ENCODE measurements around the gene THUMPD1. TPM values are rescaled to one million over a fixed set of nuclear protein-coding genes. Genes with fewer than 3 reads are reported as not detected.
"Not testable (repeated sequence)": the region's sequence is repeated elsewhere in the genome, so short reads cannot be mapped to it uniquely, and the experiment has no call there.

The THUMPD1 gene
- polyA plus RNA-seq, 1 donor = 28.9 TPM

DNA sequence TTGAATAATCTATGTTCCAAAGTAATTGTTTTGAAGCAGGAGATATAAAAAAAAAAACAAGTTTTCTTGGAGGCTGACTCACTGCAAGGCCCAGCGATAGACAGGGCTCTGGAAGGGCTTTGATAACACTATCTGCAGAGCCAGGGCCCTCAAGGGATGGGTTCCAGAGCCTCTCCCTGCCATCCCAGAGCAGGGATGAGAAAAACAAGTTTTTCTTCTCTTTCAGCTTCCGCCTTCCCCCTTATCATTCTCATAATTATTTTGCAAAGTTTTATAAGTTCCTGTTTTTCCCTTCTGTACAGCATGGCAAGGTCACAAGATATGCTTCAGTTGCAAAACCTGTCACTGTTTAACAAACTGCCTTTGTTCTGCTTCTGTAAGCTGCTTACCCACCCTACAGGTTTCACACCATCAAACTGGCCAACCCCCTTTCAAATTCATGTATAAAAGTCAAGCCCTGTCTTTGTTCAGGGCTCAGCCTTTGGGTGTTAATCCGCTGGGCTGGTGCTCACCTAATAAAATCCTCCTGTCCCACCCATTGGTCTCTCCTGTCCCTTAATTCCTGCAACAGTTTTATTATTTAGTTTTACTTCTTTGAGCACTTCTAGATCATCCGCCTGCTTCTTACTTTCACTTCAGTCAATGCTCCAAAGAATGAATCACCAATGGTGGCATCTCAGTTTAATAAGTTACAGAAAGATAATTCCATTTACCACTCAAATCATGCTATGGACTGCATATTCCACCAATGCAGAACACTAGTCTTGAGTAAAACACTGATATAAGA, 5.6 kb upstream of the THUMPD1 start:
- no peak for DNase-seq

- DNase-seq = no peak
These were observed 4.8 kb upstream of the THUMPD1 start for GRCh38 chr16:20746461-20746860.

DNA sequence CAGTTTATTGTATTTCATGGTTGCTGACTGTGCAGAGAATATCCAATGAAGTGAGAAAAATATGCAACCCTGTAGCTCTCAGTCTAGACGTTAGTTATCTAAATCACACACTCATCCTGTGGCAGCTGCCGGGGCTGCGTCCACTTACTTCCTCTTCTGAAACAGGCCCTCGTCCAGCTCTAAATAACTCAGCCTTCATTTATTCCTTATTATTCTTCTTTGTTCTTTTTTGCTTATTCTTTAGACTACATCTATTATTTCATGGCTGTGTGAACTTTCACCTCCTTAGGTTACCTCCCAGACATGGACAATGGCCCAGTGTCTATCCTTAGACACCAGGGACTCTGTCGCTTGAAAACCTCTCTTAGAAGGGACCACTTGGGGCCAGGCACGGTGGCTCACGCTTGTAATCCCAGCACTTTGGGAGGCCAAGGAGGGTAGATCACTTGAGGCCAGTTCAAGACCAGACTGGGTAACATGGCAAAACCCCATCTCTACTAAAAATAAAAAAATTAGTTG, 3.4 kb upstream of the THUMPD1 start:
- no peak for DNase-seq

DNA sequence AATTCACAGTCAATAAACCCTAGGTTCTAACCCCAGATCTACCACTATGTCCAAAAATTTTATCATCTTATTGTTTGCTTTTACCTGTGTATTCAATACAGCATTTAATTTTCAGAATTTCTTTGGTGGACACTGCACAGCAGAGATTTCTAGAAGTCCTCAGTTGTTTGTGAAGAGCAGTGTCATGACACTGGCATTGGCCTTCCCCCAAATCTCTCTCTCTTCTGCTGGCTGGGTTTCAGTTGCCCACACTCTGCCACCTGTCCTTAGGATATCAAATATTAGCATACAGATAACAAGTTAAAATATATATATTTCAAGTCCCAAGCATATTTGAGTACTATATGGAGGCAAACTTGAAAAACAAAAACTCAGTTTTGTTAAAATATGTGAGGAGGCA, 2.0 kb upstream of the THUMPD1 start:
- DNase-seq = no peak

DNA sequence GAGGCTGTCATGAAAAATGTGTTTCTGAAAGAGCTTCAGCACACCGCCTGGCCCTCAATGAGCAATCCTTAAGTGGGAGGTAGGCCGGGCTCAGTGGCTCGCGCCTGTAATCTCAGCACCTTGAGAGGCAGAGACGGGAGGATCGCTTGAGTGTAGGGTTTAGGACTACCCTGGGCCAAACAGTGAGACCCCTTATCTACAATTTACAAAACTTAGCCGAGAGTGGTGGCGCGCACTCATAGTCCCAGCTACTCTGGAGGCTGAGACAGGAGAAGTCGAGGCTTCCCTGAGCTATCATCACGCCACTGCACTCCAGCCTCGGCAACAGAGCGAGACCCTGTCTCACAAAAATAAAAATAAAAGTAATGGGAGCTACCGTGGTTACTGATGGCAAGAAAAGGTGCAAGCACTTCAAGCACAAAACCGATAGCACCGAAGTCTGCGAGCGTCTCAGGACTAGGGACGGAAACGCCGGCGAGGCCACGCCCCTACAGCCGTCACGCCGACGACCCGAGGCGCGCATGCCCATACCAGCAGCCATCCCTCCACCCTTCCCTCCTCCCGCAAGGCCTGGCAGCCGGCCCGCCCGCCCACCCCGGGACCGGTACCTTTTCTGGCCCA, 607 bp downstream of the THUMPD1 start:
- DNase-seq = peak; percentile 88

DNA sequence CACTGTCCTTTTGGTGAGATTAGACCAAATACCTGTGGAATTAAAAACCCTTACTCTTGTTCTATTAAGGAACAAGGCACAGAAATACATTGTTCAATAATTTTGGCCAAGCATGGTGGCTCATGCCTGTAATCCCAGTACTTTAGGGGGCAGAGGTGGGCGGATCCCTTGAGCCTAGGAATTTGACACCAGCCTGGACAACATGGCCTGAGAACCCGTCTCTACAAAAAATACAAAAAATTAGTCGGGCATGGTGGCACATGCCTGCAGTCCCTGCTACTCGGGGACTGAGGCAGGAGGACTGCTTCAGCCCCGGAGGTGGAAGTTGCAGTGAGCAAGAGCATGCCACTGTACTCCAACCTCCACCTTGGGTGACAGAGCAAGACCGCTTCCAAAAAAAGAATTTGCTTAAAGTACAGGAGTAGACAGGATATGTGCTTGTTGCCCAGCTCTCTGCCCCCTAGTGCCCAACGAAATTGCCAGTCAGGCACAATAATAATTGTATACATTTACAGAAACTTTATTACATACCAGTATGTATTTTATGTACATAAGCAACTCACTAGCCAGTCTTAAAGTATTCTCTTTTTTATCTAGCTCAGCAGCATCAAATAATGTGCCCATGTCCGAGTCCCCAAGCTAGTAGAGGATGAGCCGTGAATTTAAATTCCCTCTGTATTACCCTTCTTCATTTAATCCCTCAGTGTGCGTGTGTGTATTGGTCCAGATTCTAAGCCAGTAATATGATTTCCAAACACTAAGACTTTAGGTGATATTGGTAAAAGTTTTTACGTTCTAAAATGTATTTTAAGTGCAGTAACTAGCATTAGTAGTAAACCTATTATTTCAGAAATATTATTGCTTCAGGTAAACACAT, 1.4 kb downstream of the THUMPD1 start:
- DNase-seq = no peak

- DNase-seq = no peak
These were observed 6.1 kb downstream of the THUMPD1 start for GRCh38 chr16:20735490-20735889.

DNA sequence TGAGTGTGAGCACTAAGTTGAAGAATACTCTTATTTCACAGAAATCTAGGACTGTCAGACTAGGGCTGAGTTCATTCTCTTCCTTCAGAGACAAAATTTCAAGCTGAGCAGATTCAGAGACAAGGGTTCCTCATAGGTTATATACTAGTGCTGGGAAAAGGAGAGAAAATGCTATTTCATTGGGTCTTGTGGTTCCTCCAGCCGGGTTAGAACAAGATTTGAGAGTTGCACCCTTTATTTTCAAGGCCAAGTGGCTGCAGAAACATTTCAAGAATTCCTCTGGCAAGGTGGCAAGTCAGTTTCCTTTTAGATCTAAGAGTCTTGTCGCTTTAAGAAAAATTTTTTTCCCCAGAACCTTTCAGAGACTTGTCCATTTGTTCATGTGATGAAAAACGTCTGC, 6.8 kb downstream of the THUMPD1 start:
- DNase-seq = no peak

GRCh38 chr16:20734056-20734455, 7.6 kb downstream of the THUMPD1 start:
- DNase-seq = no peak

- no peak for DNase-seq
These were observed 12.5 kb downstream of the THUMPD1 start for GRCh38 chr16:20729141-20729540.

GRCh38 chr16:20727181-20727580, 14.4 kb downstream of the THUMPD1 start:
- DNase-seq = no peak

DNA sequence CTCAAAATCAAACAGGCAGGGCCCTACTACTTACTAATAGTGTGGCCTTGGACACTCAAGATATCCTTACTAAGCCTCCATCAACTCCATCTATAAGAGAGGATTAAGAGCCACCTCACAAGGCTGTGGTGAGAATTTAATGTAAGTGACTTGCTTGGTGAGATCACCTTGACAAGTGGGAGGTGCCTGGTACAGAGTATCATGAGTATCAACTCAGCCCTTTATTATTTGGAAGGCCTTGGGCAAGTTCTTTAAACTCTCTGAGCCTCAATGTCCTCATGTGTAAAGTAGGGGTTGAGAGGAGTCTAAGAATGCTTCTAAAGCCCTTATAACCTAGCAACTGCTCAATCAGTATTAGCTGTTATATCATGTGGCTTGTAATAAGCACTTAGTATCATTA, 15.0 kb downstream of the THUMPD1 start:
- no peak for DNase-seq

GRCh38 chr16:20720251-20720650, 21.4 kb downstream of the THUMPD1 start:
- no peak for DNase-seq

DNA sequence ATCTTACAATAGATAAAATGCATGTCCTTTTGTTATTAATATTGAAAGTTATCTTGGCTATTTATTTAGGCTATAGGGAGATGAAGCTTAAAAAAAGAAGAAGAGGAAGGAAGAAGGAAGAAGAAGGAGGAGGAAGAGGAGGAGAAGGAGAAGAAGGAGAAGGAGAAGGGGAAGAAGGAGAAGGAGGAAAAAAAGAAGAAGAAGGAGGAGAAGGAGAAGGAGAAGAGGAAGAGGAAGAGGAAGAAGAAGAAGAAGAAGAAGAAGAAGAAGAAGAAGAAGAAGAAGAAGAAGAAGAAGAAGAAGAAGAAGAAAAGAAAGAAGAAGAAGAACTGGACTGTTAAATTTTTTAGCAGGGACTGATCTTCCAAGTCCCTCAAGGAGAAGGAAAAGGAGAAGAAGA, 23.9 kb downstream of the THUMPD1 start:
- DNase-seq = not testable (repeated sequence)

- no peak for DNase-seq
These were observed 30.2 kb downstream of the THUMPD1 start for GRCh38 chr16:20711277-20711911.

GRCh38 chr16:20708129-20708528, 33.5 kb downstream of the THUMPD1 start:
- DNase-seq = not testable (repeated sequence)

GRCh38 chr16:20707461-20707860, 34.2 kb downstream of the THUMPD1 start:
- no peak for DNase-seq

GRCh38 chr16:20705972-20706371, 35.6 kb downstream of the THUMPD1 start:
- DNase-seq = not testable (repeated sequence)

- DNase-seq = no peak
These were observed 37.3 kb downstream of the THUMPD1 start for GRCh38 chr16:20704281-20704680.

- DNase-seq = not testable (repeated sequence)
These were observed 39.9 kb downstream of the THUMPD1 start for GRCh38 chr16:20701692-20702091.

DNA sequence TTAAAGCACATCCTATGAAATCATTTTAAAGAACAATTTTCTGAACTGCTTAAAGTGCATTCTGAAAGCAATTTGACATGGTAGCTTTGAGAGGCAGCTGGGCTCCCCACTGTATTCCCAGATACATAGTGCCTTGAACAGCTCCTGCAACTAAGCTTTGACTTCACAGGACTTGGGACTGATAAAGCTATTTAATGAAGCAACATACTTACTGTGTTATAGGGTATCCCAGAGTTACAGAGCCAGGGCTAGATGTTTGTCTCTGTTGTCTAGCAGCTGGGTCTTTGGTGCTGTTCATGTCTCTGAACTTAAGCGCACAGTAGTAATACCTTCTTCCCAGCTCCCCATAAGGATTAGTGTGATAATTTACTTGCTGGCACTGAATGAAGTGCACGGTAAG, 45.0 kb downstream of the THUMPD1 start:
- DNase-seq = no peak

DNA sequence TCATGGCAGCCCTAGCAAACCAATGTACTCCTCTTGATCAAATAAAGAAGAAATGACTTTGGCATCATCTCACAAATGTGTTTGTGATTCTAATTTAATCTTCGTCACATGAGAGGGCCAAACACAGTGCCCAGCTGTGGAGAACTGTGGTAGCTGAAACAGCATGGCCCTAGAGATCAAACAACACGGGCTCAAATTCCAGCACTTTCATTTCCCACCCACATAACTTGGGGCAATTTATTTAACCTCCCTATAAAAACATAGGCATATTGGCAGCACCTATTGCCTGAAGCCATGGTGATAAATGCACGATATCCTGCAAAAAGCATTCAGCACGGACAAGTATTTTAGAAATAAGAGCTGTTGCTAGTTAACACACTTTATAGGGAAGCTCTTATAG, 46.6 kb downstream of the THUMPD1 start:
- no peak for DNase-seq

- not testable (repeated sequence) for DNase-seq
These were observed 47.5 kb downstream of the THUMPD1 start for GRCh38 chr16:20694096-20694495.

All from hindlimb muscle (tissue), 1 donor.